AG04449 (cell line): ENCODE measurements around the gene DSG1.

ENCODE experiments used
- CTCF ChIA-PET: fragments of 350-600 bp; formaldehyde crosslinking; extraction: SDS; loops from one replicate; lab custom pipeline; 2021; ENCODE audit warnings: antibody characterized with exemption; lab: Yijun Ruan, JAX
- POLR2A ChIA-PET: fragments of 400-600, 350-600 bp; formaldehyde crosslinking; extraction: SDS; loops from one replicate; lab custom pipeline; 2020; ENCODE audit warnings: antibody characterized with exemption, inconsistent platforms; lab: Yijun Ruan, JAX
- DNase-seq: peaks from one replicate; pipeline ENCODE4 v3.0.0-alpha.2; 2010; ENCODE audit warnings: low read depth, low spot score
- H3K4me3 ChIP-seq: 2 replicates; pipeline ENCODE4 v1.5.1; 2011; ENCODE audit warnings: low read depth, mild to moderate bottlenecking, control low read depth, low read length
- CTCF ChIP-seq: IDR thresholded peaks from one replicate; pipeline ENCODE4 v1.5.1; 2011; ENCODE audit warnings: mild to moderate bottlenecking, moderate library complexity, low read length, control low read depth, inconsistent platforms; ENCODE audit not compliant: insufficient read depth; ENCODE audit errors: missing control alignments

The DSG1 gene

GRCh38 chr18:31401156-31402025, 83.4 kb downstream of the DSG1 start:
- ChIA-PET POLR2A (no interaction called here), CTCF (no interaction called here)
- no peak for DNase-seq
- TF ChIP-seq CTCF, result no peak
- H3K4me3 ChIP-seq, result no peak overlapping the region

GRCh38 chr18:31402026-31402373, 84.0 kb downstream of the DSG1 start:
- ChIA-PET POLR2A (no interaction called here), CTCF (no interaction called here)
- DNase-seq, result no peak
- no peak for TF ChIP-seq CTCF
- H3K4me3 ChIP-seq, result no peak overlapping the region

GRCh38 chr18:31403409-31403808, 85.4 kb downstream of the DSG1 start:
- no peak for TF ChIP-seq CTCF
- no peak for DNase-seq
- no peak overlapping the region for H3K4me3 ChIP-seq
- POLR2A ChIA-PET, result no interaction called here
- CTCF ChIA-PET, result no interaction called here
